ENCODE results near the gene MMS19.

The MMS19 gene

GRCh38 chr10:97498076-97498840 lies at the start of gene MMS19:
Gene MMS19 (minus strand): TSS chr10:97498422. CDS start chr10:97498384, 38 bp downstream.
- TF ChIP-seq CTCF (IDR thresholded peaks at IDR 0.05), result no peak

GRCh38 chr10:97547962-97548361 lies 49.7 kb upstream of the MMS19 start:
- no peak for TF ChIP-seq CTCF (IDR thresholded peaks at IDR 0.05)

GRCh38 chr10:97547271-97547600 lies 49.0 kb upstream of the MMS19 start:
- TF ChIP-seq CTCF (IDR thresholded peaks at IDR 0.05), result no peak

- TF ChIP-seq CTCF (IDR thresholded peaks at IDR 0.05), result no peak
Observed at GRCh38 chr10:97546456-97547270, 48.4 kb upstream of the MMS19 start.

GRCh38 chr10:97543025-97543546 lies 44.9 kb upstream of the MMS19 start:
- no peak for TF ChIP-seq CTCF (IDR thresholded peaks at IDR 0.05)

- TF ChIP-seq CTCF (IDR thresholded peaks at IDR 0.05), result no peak
Observed at GRCh38 chr10:97542169-97543024, 44.2 kb upstream of the MMS19 start.
